ENCODE data around the gene WDFY3. TPM values are rescaled to one million over a fixed set of nuclear protein-coding genes. Genes with fewer than 3 reads are reported as not detected.

WDFY3 gene
- total and polyA plus RNA-seq, 9 of the 15 experiments (the other 6 are each of a cell fraction or from before 2014, with no cell fraction given) = 0.58 to 13.5 (median 9.4) TPM

GRCh38 chr4:84648178-84648577 lies 318.3 kb downstream of the WDFY3 start:
- ChIA-PET POLR2A (no interaction called here), CTCF (ENCODE audit: low intra/inter-chr PET ratio) (no interaction called here)
- Histone ChIP-seq H3K9me1 (ENCODE audit: control insufficient read depth, insufficient read depth, low read length) (no peaks in the 10 kb centered on the region), H3K36me3 (ENCODE audit: control insufficient read depth, insufficient read depth, low read length) (no peaks in the 10 kb centered on the region), H2AFZ (ENCODE audit: low read depth, low read length) (no peak overlapping the region), H3K4me1 (replicated peaks in 1 of 2; ENCODE audit: control insufficient read depth in 2 of 2, insufficient read depth in 2 of 2, low read length in 2 of 2) (no peaks in the 10 kb centered on the region), H3K9ac (ENCODE audit: insufficient read depth in 1 of 2, low read depth in 2 of 2, low read length in 2 of 2) (no peak overlapping the region), H4K20me1 (replicated peaks; ENCODE audit: control insufficient read depth, insufficient read depth, low read length) (no peaks in the 10 kb centered on the region), H3K4me2 (ENCODE audit: insufficient read depth, low read length) (no peak overlapping the region), H3K79me2 (ENCODE audit: control insufficient read depth, insufficient read depth, low read length) (no peaks in the 10 kb centered on the region), H3K27ac (ENCODE audit: extremely low read depth, low read depth, low read length) (no peak overlapping the region), H3K9me3 (replicated peaks; ENCODE audit: control insufficient read depth, insufficient read depth, low read depth, low read length) (no peaks in the 10 kb centered on the region), H3K4me3 (no peak overlapping the region), H3K27me3 (ENCODE audit: control insufficient read depth in 2 of 2, insufficient read depth in 2 of 2, low read length in 2 of 2) (peaks cover 0 to 4% of the 10 kb centered on the region in 2 experiments; a peak in 1 of 5 replicates)
- FAIRE-seq = no peak
- no peak for DNase-seq (ENCODE audit: extremely low read depth in 1 of 4, low spot score in 3 of 4)
- no TSS peak for BruUV-seq (replicated peaks)
- WGBS (ENCODE audit: insufficient coverage, low coverage, missing lambda C conversion rate) = 0% methylated on average over 1 of the region's 1 CpG
- in situ Hi-C loops (cut with MboI) = no loop called here
- ATAC-seq = no peak
- intact Hi-C loops (cut with micrococcal nuclease) = no loop called here
- TF ChIP-seq CAMTA2 (CRISPR knock-in tag; conservative IDR thresholded peaks at IDR 0.05) = no peak
- TF ChIP-seq KLF6 (CRISPR knock-in tag; IDR thresholded peaks at IDR 0.05; ENCODE audit: borderline replicate concordance) = no peak
- no peak for TF ChIP-seq ZBTB34 (CRISPR knock-in tag; IDR thresholded peaks at IDR 0.05)
- no peak for TF ChIP-seq ZBTB1 (CRISPR knock-in tag; IDR thresholded peaks at IDR 0.05; ENCODE audit: borderline replicate concordance, low read depth)
- TF ChIP-seq ZNF583 (CRISPR knock-in tag; IDR thresholded peaks at IDR 0.05) = no peak
- TF ChIP-seq CEBPG (CRISPR knock-in tag; IDR thresholded peaks at IDR 0.05) = no peak
- no peak for TF ChIP-seq CEBPG (tag; conservative IDR thresholded peaks at IDR 0.05 in 1 of 2, IDR thresholded peaks at IDR 0.05 in 1 of 2)
- TF ChIP-seq, protein P1, sequence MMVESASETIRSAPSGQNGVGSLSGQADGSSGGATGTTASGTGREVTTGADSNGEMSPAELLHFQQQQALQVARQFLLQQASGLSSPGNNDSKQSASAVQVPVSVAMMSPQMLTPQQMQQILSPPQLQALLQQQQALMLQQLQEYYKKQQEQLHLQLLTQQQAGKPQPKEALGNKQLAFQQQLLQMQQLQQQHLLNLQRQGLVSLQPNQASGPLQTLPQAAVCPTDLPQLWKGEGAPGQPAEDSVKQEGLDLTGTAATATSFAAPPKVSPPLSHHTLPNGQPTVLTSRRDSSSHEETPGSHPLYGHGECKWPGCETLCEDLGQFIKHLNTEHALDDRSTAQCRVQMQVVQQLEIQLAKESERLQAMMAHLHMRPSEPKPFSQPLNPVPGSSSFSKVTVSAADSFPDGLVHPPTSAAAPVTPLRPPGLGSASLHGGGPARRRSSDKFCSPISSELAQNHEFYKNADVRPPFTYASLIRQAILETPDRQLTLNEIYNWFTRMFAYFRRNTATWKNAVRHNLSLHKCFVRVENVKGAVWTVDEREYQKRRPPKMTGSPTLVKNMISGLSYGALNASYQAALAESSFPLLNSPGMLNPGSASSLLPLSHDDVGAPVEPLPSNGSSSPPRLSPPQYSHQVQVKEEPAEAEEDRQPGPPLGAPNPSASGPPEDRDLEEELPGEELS (CRISPR knock-in tag; IDR thresholded peaks at IDR 0.05; ENCODE audit: borderline replicate concordance) = no peak
- no peak for TF ChIP-seq CGGBP1 (CRISPR knock-in tag; IDR thresholded peaks at IDR 0.05)
- no peak for TF ChIP-seq ZNF778 (CRISPR knock-in tag; IDR thresholded peaks at IDR 0.05)
- no peak for TF ChIP-seq ZNF511 (CRISPR knock-in tag; IDR thresholded peaks at IDR 0.05)
- TF ChIP-seq, protein P2, sequence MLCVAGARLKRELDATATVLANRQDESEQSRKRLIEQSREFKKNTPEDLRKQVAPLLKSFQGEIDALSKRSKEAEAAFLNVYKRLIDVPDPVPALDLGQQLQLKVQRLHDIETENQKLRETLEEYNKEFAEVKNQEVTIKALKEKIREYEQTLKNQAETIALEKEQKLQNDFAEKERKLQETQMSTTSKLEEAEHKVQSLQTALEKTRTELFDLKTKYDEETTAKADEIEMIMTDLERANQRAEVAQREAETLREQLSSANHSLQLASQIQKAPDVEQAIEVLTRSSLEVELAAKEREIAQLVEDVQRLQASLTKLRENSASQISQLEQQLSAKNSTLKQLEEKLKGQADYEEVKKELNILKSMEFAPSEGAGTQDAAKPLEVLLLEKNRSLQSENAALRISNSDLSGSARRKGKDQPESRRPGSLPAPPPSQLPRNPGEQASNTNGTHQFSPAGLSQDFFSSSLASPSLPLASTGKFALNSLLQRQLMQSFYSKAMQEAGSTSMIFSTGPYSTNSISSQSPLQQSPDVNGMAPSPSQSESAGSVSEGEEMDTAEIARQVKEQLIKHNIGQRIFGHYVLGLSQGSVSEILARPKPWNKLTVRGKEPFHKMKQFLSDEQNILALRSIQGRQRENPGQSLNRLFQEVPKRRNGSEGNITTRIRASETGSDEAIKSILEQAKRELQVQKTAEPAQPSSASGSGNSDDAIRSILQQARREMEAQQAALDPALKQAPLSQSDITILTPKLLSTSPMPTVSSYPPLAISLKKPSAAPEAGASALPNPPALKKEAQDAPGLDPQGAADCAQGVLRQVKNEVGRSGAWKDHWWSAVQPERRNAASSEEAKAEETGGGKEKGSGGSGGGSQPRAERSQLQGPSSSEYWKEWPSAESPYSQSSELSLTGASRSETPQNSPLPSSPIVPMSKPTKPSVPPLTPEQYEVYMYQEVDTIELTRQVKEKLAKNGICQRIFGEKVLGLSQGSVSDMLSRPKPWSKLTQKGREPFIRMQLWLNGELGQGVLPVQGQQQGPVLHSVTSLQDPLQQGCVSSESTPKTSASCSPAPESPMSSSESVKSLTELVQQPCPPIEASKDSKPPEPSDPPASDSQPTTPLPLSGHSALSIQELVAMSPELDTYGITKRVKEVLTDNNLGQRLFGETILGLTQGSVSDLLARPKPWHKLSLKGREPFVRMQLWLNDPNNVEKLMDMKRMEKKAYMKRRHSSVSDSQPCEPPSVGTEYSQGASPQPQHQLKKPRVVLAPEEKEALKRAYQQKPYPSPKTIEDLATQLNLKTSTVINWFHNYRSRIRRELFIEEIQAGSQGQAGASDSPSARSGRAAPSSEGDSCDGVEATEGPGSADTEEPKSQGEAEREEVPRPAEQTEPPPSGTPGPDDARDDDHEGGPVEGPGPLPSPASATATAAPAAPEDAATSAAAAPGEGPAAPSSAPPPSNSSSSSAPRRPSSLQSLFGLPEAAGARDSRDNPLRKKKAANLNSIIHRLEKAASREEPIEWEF (CRISPR knock-in tag; IDR thresholded peaks at IDR 0.05) = no peak
